Measurements from ENCODE around the gene FASTK. TPM values are rescaled to one million over a fixed set of nuclear protein-coding genes. Genes with fewer than 3 reads are reported as not detected.

The FASTK gene, protein sequence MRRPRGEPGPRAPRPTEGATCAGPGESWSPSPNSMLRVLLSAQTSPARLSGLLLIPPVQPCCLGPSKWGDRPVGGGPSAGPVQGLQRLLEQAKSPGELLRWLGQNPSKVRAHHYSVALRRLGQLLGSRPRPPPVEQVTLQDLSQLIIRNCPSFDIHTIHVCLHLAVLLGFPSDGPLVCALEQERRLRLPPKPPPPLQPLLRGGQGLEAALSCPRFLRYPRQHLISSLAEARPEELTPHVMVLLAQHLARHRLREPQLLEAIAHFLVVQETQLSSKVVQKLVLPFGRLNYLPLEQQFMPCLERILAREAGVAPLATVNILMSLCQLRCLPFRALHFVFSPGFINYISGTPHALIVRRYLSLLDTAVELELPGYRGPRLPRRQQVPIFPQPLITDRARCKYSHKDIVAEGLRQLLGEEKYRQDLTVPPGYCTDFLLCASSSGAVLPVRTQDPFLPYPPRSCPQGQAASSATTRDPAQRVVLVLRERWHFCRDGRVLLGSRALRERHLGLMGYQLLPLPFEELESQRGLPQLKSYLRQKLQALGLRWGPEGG
- 10 to 100 TPM; 45.6 to 56.6 TPM for total RNA-seq
- polyA plus RNA-seq: 100 to 1,000 TPM in 1 of 2 donors, 10 to 100 TPM in 1; 58.4 to 216 TPM
- long read RNA-seq, donor 1, transcript FASTK-201 (10 exons, 1,827 nt): major isoform, 129 of 199 reads
- long read RNA-seq, donor 1, transcript FASTK-213 (9 exons, 1,826 nt): minor isoform, 8 of 199 reads
- long read RNA-seq, donor 1, transcript FASTK-212 (10 exons, 1,764 nt): minor isoform, 10 of 199 reads
- long read RNA-seq, donor 1, partial matches to known transcripts: 8 of 199 reads
- long read RNA-seq, donor 1, other reads (novel, unspliced or antisense): 37 of 199 reads
- long read RNA-seq, donor 2, transcript FASTK-201 (10 exons, 1,827 nt): major isoform, 15 of 71 reads
- long read RNA-seq, donor 2, partial matches to known transcripts: 12 of 71 reads
- long read RNA-seq, donor 2, other reads (novel, unspliced or antisense): 41 of 71 reads

DNA sequence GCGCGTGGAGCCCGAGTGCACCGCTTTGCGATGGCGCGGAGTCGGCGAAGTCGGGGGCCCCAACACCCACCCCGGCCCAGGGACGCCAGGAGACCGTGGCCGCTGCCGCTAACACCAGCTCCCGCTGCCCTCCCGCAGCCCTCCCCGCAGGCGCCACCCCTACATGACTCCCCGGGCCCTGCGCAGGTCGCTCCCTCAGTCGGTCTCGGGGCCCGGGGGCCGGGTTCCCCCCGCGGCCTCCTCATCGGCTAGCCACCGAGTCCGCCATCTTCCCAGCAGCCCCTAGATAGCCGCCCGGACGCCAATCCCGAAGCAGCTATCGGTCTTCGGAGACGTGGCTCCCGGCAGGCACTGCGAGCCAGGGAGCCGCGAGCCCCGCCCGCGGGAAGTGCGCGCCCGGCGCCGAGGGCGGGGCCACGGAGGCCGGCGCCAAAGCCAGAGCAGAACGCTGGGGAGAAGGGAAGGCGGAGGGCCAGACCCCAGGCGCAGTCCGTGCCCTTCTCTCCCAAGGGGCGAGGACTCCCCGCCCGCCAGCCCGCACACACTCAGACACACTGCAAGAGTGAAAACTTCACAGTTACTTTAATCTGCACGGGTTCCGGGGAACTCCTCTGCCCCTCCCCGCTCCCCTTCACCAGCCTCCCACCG, at the start of gene FASTK:
Gene FASTK, minus strand, starts transcription at position 288 of the 648 bp plus-strand sequence. Its CDS starts 43 bp downstream, at position 245.
- intact Hi-C loops (cut with DNase I): loop anchor here in 1 of 2 donors (1.0 to 5.0 kb wide), 2 partner anchors 19 to 167 kb away; partner anchors contain the start of gene SMARCD3
- Histone ChIP-seq H3K36me3 (ENCODE audit: control insufficient read depth in 1 of 2, insufficient read depth in 2 of 2, low read length in 1 of 2) (no peaks in the 10 kb centered on the region), H3K9me3 (ENCODE audit: control insufficient read depth, low read length) (no peaks in the 10 kb centered on the region), H3K27ac (ENCODE audit: low read depth in 1 of 2, low read length in 2 of 2) (peak within 1 kb of the TSS; percentile 20 to 81), H3K4me3 (ENCODE audit: low read length in 2 of 2) (peak within 1 kb of the TSS; percentile 23 to 71), H3K27me3 (ENCODE audit: control insufficient read depth in 1 of 2, insufficient read depth in 2 of 2, low read length in 1 of 2) (no peaks in the 10 kb centered on the region), H3K4me1 (ENCODE audit: control insufficient read depth in 1 of 2, insufficient read depth in 2 of 2, low read length in 2 of 2) (peaks cover 0 to 3% of the 10 kb centered on the region in 2 donors)
- DNase-seq: peak; percentile 95
- peak; percentile 90 for ATAC-seq (ENCODE audit: low FRiP score)
- WGBS, 2 donors: 0 to 1% methylated on average over 45 to 66 of the region's 66 CpGs

DNA sequence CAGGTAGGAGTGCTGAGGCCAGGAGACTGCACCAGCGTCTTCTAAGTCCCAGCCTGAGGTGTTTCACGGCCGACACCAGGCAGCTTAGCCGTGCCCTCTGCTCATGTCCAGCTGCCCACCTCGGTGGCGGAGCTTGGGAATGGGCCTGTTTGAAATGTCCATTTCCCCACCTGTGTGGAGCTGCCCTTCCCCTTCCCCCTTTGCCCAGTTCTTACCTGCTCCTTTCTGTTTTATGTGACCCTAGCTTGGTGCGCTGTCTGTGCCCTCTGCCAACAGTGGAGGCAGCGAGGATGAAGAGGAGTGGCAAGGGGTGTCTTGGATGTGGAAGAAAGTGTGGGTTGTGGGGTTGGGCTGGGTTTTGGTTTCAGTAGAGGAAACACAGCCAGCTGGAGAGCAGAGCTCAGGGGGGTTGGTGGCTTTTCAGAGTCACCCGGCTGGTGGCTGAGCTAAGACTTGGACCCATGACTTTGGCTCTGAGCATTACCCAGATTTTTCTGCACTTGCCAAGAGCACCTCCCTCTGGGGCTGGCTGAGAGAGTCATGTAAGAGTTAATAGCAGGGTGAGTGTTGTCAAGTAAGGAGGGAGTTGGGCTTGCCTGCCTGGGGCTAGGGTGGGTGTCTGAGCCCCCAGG, 49.5 kb upstream of the FASTK start:
- no peak for DNase-seq
- intact Hi-C loops (cut with DNase I): no loop called here

DNA sequence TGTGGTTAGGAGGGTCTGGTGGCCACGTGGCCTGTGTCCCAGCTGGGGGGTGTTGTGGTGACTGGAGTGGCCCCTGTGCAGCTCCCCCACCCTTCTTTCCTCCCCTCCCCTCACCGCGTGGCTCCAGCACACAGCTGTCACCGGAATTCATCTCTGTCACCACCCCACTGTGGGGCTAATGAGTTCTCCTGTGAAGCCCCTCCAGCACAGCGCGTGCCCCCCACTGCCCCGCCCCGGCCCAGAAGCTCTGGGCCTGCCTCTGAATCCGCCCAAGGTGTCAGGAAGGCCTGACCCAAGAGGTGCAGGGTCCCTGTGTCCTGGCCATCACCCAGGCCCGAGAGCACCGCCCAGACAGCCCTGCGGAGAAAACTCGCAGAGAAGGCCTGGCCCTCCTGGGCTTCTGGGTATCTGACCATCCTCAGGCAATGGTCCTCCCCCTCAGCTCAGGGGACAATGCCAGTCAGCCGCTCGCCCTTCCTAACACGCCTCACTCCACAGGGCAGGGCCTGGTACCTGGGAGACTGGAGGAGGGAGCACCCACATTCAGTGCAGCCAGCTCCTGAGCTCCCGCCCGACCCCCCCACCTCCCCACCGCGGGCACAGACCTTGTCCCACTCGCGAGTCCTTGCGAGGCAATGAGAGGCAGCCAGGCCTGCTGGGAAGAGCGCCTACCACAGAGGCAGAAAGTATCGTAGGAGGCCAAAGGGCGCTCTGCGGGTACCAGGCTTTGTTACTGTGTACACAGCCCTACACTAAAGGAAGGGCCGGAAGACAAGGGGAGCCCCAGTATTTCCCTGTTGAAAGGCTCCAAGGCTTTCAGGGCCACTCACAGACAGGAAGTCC, 48.7 kb upstream of the FASTK start:
- no peaks in the 10 kb centered on the region for H3K27me3 ChIP-seq (ENCODE audit: control insufficient read depth in 1 of 2, insufficient read depth in 2 of 2, low read length in 1 of 2)
- ATAC-seq (ENCODE audit: low FRiP score) (no peak), DNase-seq (no peak)
- intact Hi-C loops (cut with DNase I): no loop called here
- H3K4me1 ChIP-seq (ENCODE audit: control insufficient read depth in 1 of 2, insufficient read depth in 2 of 2, low read length in 2 of 2): no peaks in the 10 kb centered on the region
- no peaks in the 10 kb centered on the region for H3K9me3 ChIP-seq (ENCODE audit: control insufficient read depth, low read length)
- no peak overlapping the region for H3K27ac ChIP-seq (ENCODE audit: low read depth in 1 of 2, low read length in 2 of 2)
- no peak overlapping the region for H3K4me3 ChIP-seq (ENCODE audit: low read length in 2 of 2)
- H3K36me3 ChIP-seq (ENCODE audit: control insufficient read depth in 1 of 2, insufficient read depth in 2 of 2, low read length in 1 of 2): peaks cover 0 to 1% of the 10 kb centered on the region in 2 donors
- WGBS, 2 donors: 87 to 89% methylated on average over 28 of the region's 28 CpGs

More for the DNA sequence above, 49.5 kb upstream of the FASTK start:
- WGBS, 2 donors: 87 to 90% methylated on average over 9 of the region's 9 CpGs
- Histone ChIP-seq H3K27me3 (ENCODE audit: control insufficient read depth in 1 of 2, insufficient read depth in 2 of 2, low read length in 1 of 2) (no peaks in the 10 kb centered on the region), H3K36me3 (ENCODE audit: control insufficient read depth in 1 of 2, insufficient read depth in 2 of 2, low read length in 1 of 2) (peaks cover 0 to 5% of the 10 kb centered on the region in 2 donors), H3K27ac (ENCODE audit: low read depth in 1 of 2, low read length in 2 of 2) (no peak overlapping the region), H3K9me3 (ENCODE audit: control insufficient read depth, low read length) (no peaks in the 10 kb centered on the region), H3K4me3 (ENCODE audit: low read length in 2 of 2) (no peak overlapping the region), H3K4me1 (ENCODE audit: control insufficient read depth in 1 of 2, insufficient read depth in 2 of 2, low read length in 2 of 2) (no peaks in the 10 kb centered on the region)
- no peak for ATAC-seq (ENCODE audit: low FRiP score)

DNA sequence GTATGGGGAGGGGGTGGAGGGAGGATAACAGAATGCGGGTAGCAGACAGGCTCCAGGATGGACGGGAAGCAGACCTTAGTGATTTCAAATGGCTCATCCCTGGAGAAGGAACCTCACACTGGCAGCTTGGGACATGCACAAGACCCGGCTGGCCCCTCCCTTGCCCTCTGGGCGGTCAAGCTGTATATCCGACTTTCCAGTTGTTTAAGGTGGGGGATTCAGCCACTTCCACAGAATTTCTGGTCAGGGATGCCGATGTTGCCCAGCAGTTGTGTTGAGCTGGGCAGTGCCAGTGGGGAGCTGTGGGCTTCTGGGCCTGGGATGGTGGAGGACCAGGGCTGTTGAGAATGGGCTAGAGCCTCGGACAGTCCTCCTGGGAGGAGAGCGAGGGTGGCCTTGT, 48.1 kb upstream of the FASTK start:
- no peaks in the 10 kb centered on the region for H3K9me3 ChIP-seq (ENCODE audit: control insufficient read depth, low read length)
- WGBS, 2 donors: 91 to 93% methylated on average over 8 of the region's 8 CpGs
- ATAC-seq (ENCODE audit: low FRiP score): no peak
- H3K4me3 ChIP-seq (ENCODE audit: low read length in 2 of 2): no peak overlapping the region
- DNase-seq: no peak
- no peaks in the 10 kb centered on the region for H3K27me3 ChIP-seq (ENCODE audit: control insufficient read depth in 1 of 2, insufficient read depth in 2 of 2, low read length in 1 of 2)
- intact Hi-C loops (cut with DNase I): no loop called here
- no peak overlapping the region for H3K27ac ChIP-seq (ENCODE audit: low read depth in 1 of 2, low read length in 2 of 2)
- H3K36me3 ChIP-seq (ENCODE audit: control insufficient read depth in 1 of 2, insufficient read depth in 2 of 2, low read length in 1 of 2): peaks cover 0 to 1% of the 10 kb centered on the region in 2 donors
- H3K4me1 ChIP-seq (ENCODE audit: control insufficient read depth in 1 of 2, insufficient read depth in 2 of 2, low read length in 2 of 2): no peaks in the 10 kb centered on the region

DNA sequence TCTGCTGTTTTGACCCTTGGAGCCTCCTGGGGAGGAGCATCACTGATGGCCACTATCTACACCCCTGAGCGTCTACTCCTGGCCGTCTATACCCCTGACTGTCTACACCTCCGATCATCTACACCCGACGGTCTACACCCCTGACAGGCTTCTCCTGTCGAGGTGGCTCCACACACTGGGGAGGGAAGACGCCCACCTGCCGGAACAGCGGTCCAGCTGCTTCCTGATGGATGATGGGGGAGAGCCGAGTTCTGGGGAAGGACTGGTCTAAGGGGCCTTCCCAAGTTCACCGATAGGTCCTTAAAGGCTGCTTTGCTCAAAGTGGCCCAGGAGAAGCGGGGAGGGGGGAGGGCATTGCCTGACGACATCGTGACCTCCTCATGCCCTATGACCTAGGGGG, 47.5 kb upstream of the FASTK start:
- DNase-seq: no peak
- WGBS, 2 donors: 85 to 92% methylated on average over 14 of the region's 14 CpGs
- Histone ChIP-seq H3K4me3 (ENCODE audit: low read length in 2 of 2) (no peak overlapping the region), H3K9me3 (ENCODE audit: control insufficient read depth, low read length) (no peaks in the 10 kb centered on the region), H3K36me3 (ENCODE audit: control insufficient read depth in 1 of 2, insufficient read depth in 2 of 2, low read length in 1 of 2) (peaks cover 0 to 1% of the 10 kb centered on the region in 2 donors), H3K27me3 (ENCODE audit: control insufficient read depth in 1 of 2, insufficient read depth in 2 of 2, low read length in 1 of 2) (no peaks in the 10 kb centered on the region), H3K4me1 (ENCODE audit: control insufficient read depth in 1 of 2, insufficient read depth in 2 of 2, low read length in 2 of 2) (no peaks in the 10 kb centered on the region), H3K27ac (ENCODE audit: low read depth in 1 of 2, low read length in 2 of 2) (no peak overlapping the region)
- intact Hi-C loops (cut with DNase I): no loop called here
- ATAC-seq (ENCODE audit: low FRiP score): no peak

DNA sequence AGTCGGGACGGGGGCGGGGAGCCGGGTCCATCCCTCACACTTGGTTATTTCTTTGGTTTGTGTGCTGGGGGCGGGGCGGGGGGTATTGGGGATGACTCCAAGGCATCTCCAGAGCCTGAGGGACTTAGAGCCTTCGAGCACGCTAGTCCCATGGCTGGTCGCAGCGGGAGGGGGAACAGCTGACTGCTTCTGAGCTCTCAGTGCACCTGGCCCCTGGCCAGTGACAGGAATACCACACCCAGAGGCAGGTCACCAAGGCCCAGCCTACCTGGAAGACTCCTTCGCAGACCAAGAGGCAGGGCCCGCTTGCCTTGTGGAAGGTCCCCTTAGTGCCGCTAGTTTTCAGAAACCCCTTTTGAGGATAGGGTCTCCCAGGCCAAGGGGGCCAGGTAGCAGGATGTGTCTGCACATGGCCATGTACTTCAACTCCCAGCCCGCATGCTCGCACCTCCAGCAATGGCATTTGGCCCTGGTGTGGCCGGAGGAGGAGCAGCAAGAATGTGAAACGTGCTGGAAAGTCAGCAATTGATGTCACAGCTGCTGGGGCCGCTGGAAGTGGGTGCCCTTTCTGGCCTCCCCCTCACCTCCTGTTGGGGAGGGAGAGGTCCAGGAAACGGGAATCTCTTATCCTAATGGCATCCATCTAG, 46.0 kb upstream of the FASTK start:
- Histone ChIP-seq H3K9me3 (ENCODE audit: control insufficient read depth, low read length) (no peaks in the 10 kb centered on the region), H3K4me3 (ENCODE audit: low read length in 2 of 2) (no peak overlapping the region), H3K27me3 (ENCODE audit: control insufficient read depth in 1 of 2, insufficient read depth in 2 of 2, low read length in 1 of 2) (no peaks in the 10 kb centered on the region), H3K4me1 (ENCODE audit: control insufficient read depth in 1 of 2, insufficient read depth in 2 of 2, low read length in 2 of 2) (no peaks in the 10 kb centered on the region), H3K36me3 (ENCODE audit: control insufficient read depth in 1 of 2, insufficient read depth in 2 of 2, low read length in 1 of 2) (peaks cover 0 to 1% of the 10 kb centered on the region in 2 donors), H3K27ac (ENCODE audit: low read depth in 1 of 2, low read length in 2 of 2) (no peak overlapping the region)
- ATAC-seq (ENCODE audit: low FRiP score): no peak
- 73 to 78% methylated on average over 18 to 19 of the region's 19 CpGs for WGBS, 2 donors
- DNase-seq: no peak
- intact Hi-C loops (cut with DNase I): loop anchor here in 1 of 2 donors (2.0 kb wide), 1 partner anchor 176 kb away; no protein-coding TSS in a partner anchor

DNA sequence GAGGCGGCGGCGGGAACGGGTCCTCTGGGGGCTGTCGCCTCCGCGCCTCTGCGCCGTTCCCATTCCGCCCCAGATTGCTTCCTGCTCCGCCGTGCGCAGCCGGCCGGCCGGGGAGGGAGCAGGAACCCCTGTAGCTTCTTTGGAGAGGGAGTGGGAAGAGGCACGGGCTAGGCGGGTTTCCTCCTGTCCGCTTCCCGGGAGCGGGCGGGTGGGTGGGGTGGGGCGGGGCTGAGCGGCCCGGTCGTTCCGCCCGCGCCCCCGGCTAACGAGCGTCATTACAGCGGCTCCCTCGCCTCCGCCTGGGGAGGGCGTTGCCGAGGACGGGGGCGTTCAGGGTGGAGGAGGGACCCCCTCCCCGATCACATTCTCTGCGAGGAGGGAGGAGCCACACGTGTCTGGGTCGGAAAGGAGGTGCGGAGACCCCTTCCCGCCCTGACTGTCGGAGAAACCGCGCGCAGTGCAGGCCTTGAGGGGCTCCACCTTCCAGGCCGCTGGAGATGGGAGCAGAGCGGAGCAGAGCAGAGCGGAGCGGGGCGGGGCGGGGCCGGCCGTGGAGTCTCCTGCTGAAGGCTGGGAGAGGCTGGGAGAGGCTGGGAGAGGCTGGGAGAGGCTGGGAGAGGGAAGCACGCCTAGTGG, 45.4 kb upstream of the FASTK start:
- H3K27me3 ChIP-seq (ENCODE audit: control insufficient read depth in 1 of 2, insufficient read depth in 2 of 2, low read length in 1 of 2): no peaks in the 10 kb centered on the region
- no peaks in the 10 kb centered on the region for H3K9me3 ChIP-seq (ENCODE audit: control insufficient read depth, low read length)
- ATAC-seq (ENCODE audit: low FRiP score): no peak
- 7 to 8% methylated on average over 36 to 58 of the region's 58 CpGs for WGBS, 2 donors
- DNase-seq: no peak
- no peaks in the 10 kb centered on the region for H3K4me1 ChIP-seq (ENCODE audit: control insufficient read depth in 1 of 2, insufficient read depth in 2 of 2, low read length in 2 of 2)
- intact Hi-C loops (cut with DNase I): loop anchor here (1.0 to 2.0 kb wide), 2 partner anchors 46 to 177 kb away; no protein-coding TSS in a partner anchor
- no peaks in the 10 kb centered on the region for H3K36me3 ChIP-seq (ENCODE audit: control insufficient read depth in 1 of 2, insufficient read depth in 2 of 2, low read length in 1 of 2)
- H3K4me3 ChIP-seq (ENCODE audit: low read length in 2 of 2): peak overlapping the region; percentile 13 to 21
- no peak overlapping the region for H3K27ac ChIP-seq (ENCODE audit: low read depth in 1 of 2, low read length in 2 of 2)
